Activated T-helper 1 cell treated with anti-CD3 and anti-CD28 coated beads, Interleukin-12 subunit alpha, Interleukin-12 subunit beta, Interleukin-2, Interleukin-4 antibody, amounts not matched to agents 30 ng/mL and 10 ng/mL and 1 ng/mL, durations not matched to agents 14 hours and 24 hours and 36 hours (primary cell): ENCODE data around the gene TNFRSF1B. TPM values are rescaled to one million over a fixed set of nuclear protein-coding genes. Genes with fewer than 3 reads are reported as not detected.

Experiments used
- DNase-seq: peaks from one replicate; pipeline ENCODE4 v3.0.0; 2021; ENCODE audit warnings: low spot score
- H3K27ac Mint-ChIP-seq: one replicate; pipeline ENCODE4 v1.8.0; 2021; ENCODE audit warnings: mild to moderate bottlenecking, mixed read lengths
- H3K27me3 Mint-ChIP-seq: one replicate; pipeline ENCODE4 v1.8.0; 2022; ENCODE audit warnings: mild to moderate bottlenecking, moderate library complexity, mixed read lengths; ENCODE audit not compliant: insufficient read depth
- H3K36me3 Mint-ChIP-seq: one replicate; pipeline ENCODE4 v1.8.0; 2021; ENCODE audit warnings: low read depth, mixed read lengths
- H3K4me1 Mint-ChIP-seq: one replicate; pipeline ENCODE4 v1.8.0; 2021; ENCODE audit warnings: low read depth, mixed read lengths
- H3K4me3 Mint-ChIP-seq: one replicate; pipeline ENCODE4 v1.8.0; 2021; ENCODE audit warnings: mild to moderate bottlenecking, moderate library complexity, mixed read lengths
- H3K9me3 Mint-ChIP-seq: one replicate; pipeline ENCODE4 v1.8.0; 2021; ENCODE audit warnings: mixed read lengths
- intact Hi-C: fragments of 100-400 bp; cut with micrococcal nuclease; formaldehyde crosslinking; loops from one replicate; pipeline ENCODE4 v1.15.1; 2024
- total RNA-seq: library from RNA; stranded (reverse); gene quantifications from 2 replicates; pipeline ENCODE4 v1.2.3, GENCODE V29; 2022

TNFRSF1B gene
- total RNA-seq, 1 donor from 2014 or later, result 213 TPM

- H3K36me3 Mint-ChIP-seq, result peaks cover 21% of the 10 kb centered on the region
- no peak overlapping the region for H3K4me3 Mint-ChIP-seq
- H3K27ac Mint-ChIP-seq, result peak overlapping the region; percentile 55
These were observed 21.8 kb upstream of the TNFRSF1B start for GRCh38 chr1:12144969-12145368.

GRCh38 chr1:12145616-12146342 is 21.0 kb upstream of the TNFRSF1B start:
- peak overlapping the region; percentile 93 for H3K27ac Mint-ChIP-seq
- intact Hi-C loops, result no loop called here

More at GRCh38 chr1:12144969-12145368, 21.8 kb upstream of the TNFRSF1B start:
- H3K9me3 Mint-ChIP-seq, result peaks cover 11% of the 10 kb centered on the region
- intact Hi-C loops, result no loop called here
- no peak for DNase-seq
- H3K27me3 Mint-ChIP-seq, result no peaks in the 10 kb centered on the region
- H3K4me1 Mint-ChIP-seq, result peaks cover 64% of the 10 kb centered on the region

DNA sequence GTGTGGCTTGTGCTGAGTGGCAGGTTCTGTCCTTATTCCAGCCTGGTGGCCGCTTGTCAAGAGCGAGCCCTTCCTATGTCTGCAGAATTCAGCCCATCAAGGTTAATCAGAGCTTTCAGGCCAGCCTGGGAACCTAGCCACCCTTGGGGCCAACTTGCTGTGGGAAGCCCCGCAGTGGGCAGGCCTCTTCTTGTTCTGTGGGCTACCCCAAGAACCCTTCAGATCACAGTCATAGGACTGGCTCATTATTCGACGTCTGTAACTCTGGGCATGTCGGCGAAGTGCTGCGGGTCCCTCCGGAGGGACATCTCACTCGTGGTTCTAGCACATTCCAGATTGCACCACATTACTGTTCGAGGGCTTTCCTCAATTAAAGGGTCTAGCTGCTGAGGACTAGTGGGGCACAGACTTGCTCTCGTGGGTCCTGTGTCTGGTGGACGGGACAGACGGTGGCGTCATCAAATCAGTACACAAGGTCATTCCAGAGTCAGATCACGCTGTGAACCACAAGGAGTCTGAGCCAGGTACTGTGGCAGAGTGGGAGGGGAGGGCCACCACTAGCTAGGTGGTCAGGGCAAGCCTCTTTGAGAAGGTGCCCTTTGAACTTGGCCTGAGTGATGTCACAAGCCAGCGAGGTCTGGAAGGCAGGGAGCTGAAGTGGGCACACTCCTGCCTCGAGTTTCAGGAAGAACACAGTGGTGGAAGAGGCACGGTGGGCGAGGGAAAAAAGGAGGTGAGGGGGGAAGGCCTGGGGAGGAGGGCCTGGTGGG is 20.3 kb upstream of the TNFRSF1B start:
- Mint-ChIP-seq H3K27me3 (no peaks in the 10 kb centered on the region), H3K9me3 (peaks cover 14% of the 10 kb centered on the region), H3K36me3 (peaks cover 24% of the 10 kb centered on the region), H3K27ac (peak overlapping the region; percentile 93), H3K4me1 (peaks cover 80% of the 10 kb centered on the region), H3K4me3 (peak overlapping the region; percentile 43)
- no peak for DNase-seq
- intact Hi-C loops, result no loop called here

More at GRCh38 chr1:12145616-12146342, 21.0 kb upstream of the TNFRSF1B start:
- H3K4me3 Mint-ChIP-seq, result no peak overlapping the region
- peaks cover 72% of the 10 kb centered on the region for H3K4me1 Mint-ChIP-seq
- H3K27me3 Mint-ChIP-seq, result no peaks in the 10 kb centered on the region
- H3K36me3 Mint-ChIP-seq, result peaks cover 21% of the 10 kb centered on the region
- DNase-seq, result no peak
- peaks cover 14% of the 10 kb centered on the region for H3K9me3 Mint-ChIP-seq

DNA sequence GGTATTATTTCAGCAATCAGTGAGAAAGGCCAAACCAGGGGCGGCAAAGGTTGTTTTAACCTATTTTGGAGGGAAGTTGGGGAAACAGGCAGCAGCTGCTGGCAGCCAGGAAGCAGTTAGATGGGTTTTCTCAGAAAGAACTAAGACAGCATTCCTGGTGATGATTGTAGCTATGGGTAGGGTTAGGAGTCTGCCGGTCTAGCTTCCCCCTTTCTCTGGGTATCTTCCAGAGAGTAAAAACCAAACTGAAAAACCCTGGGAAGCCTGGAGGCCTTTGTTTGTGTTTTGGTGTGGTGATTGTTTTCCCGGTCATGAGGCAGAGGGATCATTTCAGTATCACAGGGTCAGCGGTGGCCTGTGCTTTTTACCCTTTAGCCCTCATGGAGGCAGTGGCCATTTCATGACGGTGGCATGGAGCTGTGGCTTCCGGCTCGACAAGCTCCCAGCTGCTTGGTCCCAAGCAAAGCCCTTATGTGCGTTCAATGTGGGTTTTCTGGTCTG is 19.5 kb upstream of the TNFRSF1B start:
- intact Hi-C loops, result no loop called here
- H3K4me3 Mint-ChIP-seq, result peak overlapping the region; percentile 28
- H3K9me3 Mint-ChIP-seq, result peaks cover 14% of the 10 kb centered on the region
- H3K27me3 Mint-ChIP-seq, result no peaks in the 10 kb centered on the region
- H3K4me1 Mint-ChIP-seq, result peaks cover 87% of the 10 kb centered on the region
- no peak for DNase-seq
- peak overlapping the region; percentile 93 for H3K27ac Mint-ChIP-seq
- peaks cover 24% of the 10 kb centered on the region for H3K36me3 Mint-ChIP-seq

DNA sequence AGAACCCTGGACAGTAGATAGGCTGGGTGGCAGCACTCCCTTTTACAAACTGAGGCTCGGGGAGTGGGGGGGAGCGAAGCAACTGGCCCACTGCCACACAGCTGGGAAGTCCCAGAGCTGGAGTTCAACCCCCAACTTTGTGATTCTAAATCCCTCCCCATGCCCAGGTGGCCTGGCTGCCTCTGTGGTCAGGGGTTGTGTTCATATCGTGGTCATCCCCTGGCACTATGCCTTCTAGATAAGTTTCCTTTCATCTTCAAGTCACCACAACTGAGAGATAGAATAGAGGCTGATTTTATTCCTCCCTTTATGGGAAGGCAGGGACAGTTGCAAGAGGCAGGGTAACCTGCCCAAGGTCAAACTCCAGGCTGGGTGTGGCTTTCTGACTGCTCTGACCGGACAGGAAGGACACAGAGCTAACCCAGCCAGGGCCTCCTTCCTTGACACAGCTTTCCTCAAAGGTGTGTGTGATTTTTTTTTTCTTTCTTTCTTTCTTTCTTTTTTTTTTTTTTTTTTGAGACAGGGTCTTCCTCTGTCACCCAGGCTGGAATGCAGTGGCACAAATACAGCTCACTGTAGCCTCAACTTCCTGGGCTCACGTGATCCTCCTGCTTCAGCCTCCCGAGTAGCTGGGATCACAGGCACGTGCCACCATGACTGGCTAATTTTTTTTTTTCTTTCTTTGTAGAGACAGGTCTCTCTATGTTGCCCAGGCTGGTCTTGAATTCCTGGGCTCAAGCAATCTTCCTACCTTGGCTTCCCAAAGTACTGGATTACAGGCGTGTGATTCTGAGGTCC is 18.4 kb upstream of the TNFRSF1B start:
- Mint-ChIP-seq H3K36me3 (peaks cover 25% of the 10 kb centered on the region), H3K9me3 (peaks cover 14% of the 10 kb centered on the region), H3K4me1 (peaks cover 92% of the 10 kb centered on the region), H3K4me3 (peak overlapping the region; percentile 31), H3K27me3 (no peaks in the 10 kb centered on the region), H3K27ac (peak overlapping the region; percentile 97)
- no peak for DNase-seq
- intact Hi-C loops, result no loop called here

DNA sequence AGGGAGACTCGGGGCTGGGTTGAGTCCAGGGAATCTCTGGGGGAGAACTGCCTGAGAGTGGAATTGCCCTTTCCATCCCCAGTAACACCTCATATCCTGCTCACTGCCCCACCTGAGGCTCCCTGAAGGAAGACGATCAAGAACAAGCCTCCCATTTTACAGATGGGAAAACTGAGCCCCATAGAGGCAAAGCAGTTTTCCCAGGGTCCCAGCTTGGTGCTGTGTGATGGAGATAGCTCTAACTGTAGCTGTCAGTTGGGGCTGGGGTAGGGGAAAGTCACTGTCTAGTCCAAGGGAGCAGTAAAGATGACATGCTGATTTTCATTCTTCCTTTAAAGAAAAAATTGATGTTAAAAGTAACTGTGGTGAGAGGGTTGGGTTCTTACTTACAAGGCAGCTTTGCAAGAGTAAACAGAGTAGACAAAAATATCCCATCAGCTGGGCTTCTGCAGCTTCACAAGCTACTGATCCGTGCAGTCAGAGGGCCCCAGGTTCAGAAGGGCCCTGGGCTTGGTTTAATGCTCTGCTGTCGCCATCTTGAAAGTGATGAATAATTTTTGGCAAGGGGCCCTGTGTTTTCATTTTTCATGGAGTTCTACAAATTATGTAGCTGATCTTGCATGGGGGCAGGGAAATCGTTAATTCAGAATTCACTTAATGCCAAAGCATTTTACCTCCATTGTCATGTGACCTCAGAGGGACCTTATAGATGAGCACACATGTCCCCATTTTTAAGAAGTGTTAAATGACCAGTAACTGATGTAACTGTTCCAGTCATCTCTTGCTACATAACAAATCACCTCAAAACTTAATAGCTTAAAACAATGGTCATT is 17.6 kb upstream of the TNFRSF1B start:
- peaks cover 88% of the 10 kb centered on the region for H3K4me1 Mint-ChIP-seq
- H3K27ac Mint-ChIP-seq, result peak overlapping the region; percentile 97
- H3K36me3 Mint-ChIP-seq, result peaks cover 18% of the 10 kb centered on the region
- H3K4me3 Mint-ChIP-seq, result peak overlapping the region; percentile 31
- no peaks in the 10 kb centered on the region for H3K27me3 Mint-ChIP-seq
- H3K9me3 Mint-ChIP-seq, result peaks cover 14% of the 10 kb centered on the region
- no peak for DNase-seq
- intact Hi-C loops, result loop anchor here (1.0 kb wide), 1 partner anchor 8 kb away; no protein-coding TSS in a partner anchor

- no peak overlapping the region for H3K4me3 Mint-ChIP-seq
- H3K4me1 Mint-ChIP-seq, result peaks cover 87% of the 10 kb centered on the region
- H3K27ac Mint-ChIP-seq, result peak overlapping the region; percentile 97
- peaks cover 14% of the 10 kb centered on the region for H3K9me3 Mint-ChIP-seq
- H3K27me3 Mint-ChIP-seq, result no peaks in the 10 kb centered on the region
- no peak for DNase-seq
- peaks cover 18% of the 10 kb centered on the region for H3K36me3 Mint-ChIP-seq
- intact Hi-C loops, result loop anchor here (1.0 kb wide), 1 partner anchor 8 kb away; no protein-coding TSS in a partner anchor
These were observed 17.0 kb upstream of the TNFRSF1B start for GRCh38 chr1:12149791-12150175.

DNA sequence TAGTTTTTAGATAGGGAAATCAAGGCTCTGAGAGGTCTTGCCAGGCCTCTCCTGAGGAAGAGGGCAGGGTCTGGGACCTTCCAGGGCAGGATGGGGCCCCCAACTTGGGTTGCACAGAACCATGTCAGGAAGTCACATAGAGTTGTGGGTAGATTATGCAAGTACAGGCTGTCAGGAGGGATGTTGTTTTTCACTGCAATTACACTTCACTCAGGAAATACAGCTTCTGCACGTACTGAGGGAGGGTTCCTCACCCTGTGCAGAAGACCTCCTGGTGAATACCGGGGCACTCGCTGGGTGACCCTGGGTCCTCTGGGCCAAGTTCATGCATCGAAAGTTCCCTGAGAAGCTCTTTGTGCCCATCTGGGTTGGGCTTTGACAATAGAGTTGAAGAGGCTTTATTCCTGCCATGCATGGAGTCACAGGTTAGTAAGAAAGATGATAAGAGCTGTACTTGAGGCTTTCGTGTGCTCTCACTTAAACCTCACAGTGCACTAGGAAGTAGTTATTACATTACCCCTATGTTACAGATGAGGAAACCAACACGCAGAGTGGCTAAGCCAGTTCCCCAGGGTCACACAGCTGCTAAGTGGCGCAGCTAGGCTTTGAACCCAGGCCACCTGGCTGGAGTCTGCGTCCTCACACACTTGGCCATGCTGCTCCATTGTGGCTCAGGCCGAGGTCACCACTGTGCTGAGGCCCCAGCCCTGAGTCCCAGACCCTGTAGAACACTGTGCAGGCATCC is 16.2 kb upstream of the TNFRSF1B start:
- no peak for DNase-seq
- H3K36me3 Mint-ChIP-seq, result peaks cover 22% of the 10 kb centered on the region
- peaks cover 89% of the 10 kb centered on the region for H3K4me1 Mint-ChIP-seq
- intact Hi-C loops, result no loop called here
- H3K27me3 Mint-ChIP-seq, result no peaks in the 10 kb centered on the region
- peak overlapping the region; percentile 97 for H3K27ac Mint-ChIP-seq
- peak overlapping the region; percentile 74 for H3K4me3 Mint-ChIP-seq
- H3K9me3 Mint-ChIP-seq, result peaks cover 14% of the 10 kb centered on the region

GRCh38 chr1:12151465-12151864 is 15.3 kb upstream of the TNFRSF1B start:
- Mint-ChIP-seq H3K4me3 (peak overlapping the region; percentile 74), H3K27me3 (no peaks in the 10 kb centered on the region), H3K36me3 (peaks cover 21% of the 10 kb centered on the region), H3K4me1 (peaks cover 91% of the 10 kb centered on the region), H3K27ac (peak overlapping the region; percentile 97), H3K9me3 (peaks cover 14% of the 10 kb centered on the region)
- no peak for DNase-seq
- intact Hi-C loops, result no loop called here

DNA sequence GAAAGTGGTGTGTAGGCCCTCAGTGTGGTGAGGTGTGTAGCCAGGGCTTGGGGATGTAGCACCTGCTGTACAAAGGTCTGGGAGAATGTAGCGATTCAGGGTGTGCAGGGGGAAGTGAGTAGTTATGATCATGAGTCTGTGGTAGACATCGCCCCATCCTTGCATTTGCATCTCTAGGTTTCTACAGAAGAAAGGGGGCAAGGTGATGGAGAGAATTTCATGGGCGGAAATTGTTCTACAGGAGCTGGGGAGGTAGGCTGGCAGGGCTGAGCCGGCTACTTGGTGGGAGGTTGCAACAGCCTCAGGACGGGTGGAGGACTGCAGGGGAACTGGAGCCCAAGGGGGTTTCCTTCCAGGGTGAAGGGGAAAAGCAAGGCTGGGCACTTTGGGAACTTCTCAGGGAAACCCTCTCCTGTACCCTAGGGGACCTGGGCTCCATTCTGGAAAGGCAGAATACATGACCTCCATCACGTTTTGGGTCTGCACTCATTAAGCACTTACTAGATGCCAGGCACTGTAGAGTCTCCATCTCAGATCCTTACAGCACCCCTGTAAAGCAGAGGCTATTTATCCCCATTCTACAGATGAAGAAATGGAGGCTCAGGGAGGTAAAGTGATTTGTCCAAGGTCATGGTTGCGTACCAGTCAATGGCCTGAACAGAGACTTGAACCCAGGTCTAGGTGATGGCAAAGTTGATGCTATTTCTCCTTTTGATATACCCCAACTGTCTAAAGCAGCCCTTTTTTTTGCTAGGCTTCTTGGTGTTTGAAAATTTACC is 14.5 kb upstream of the TNFRSF1B start:
- Mint-ChIP-seq H3K36me3 (peaks cover 18% of the 10 kb centered on the region), H3K4me1 (peaks cover 91% of the 10 kb centered on the region), H3K27me3 (no peaks in the 10 kb centered on the region), H3K4me3 (peak overlapping the region; percentile 6), H3K27ac (peak overlapping the region; percentile 97), H3K9me3 (peaks cover 14% of the 10 kb centered on the region)
- no peak for DNase-seq
- intact Hi-C loops, result no loop called here
